Measurements from ENCODE around the gene CATSPERZ.
A peak's percentile ranks its signal among the peaks of the same experiment; 100 is the strongest.

CATSPERZ gene

DNA sequence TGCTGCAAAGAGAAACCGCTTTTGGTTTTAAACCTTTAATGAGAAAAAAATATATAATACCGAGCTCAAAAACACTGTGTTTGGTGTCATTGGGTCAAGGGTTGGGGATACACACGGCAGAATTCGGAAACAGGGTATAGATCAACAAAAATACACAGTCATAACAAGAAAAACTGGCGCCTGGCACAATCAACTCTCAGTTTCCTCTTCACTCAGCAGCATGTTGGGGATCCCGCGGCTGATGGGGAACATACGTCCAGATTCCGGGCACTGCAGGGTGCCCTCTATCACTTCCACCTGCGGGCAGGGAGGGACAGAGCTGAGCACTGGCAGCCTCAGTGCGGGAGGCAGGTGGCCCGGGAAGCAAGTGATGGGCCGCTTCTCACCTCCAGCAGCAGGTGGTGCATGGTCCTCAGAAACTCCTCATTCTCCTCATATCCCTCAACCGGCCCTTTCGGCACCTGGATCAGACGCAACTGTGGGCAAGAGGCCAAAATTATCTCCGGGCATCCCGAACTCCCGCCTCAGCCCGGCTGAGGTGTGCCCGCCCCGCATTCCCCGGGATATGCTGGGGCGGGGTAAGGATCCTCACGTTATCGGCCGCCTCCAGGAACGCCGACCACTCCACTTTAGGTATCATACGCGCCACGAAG is 16.6 kb downstream of the CATSPERZ start:
- TF ChIP-seq CTCF (IDR thresholded peaks at IDR 0.05; ENCODE audit: insufficient read depth, low read length, missing control alignments): no peak
- no peak for DNase-seq (ENCODE audit: low read depth, low spot score)
- POLR2A ChIA-PET: interaction anchor here (0.9 to 1.6 kb wide), 7 partner anchors 11 to 109 kb away, joined by 3 to 12 read pairs (median 4); partner anchors contain the start of genes ESRRA and PPP1R14B
- CTCF ChIA-PET: interaction anchor here (0.9 to 10.4 kb wide), 8 partner anchors 12 to 168 kb away, joined by 3 to 111 read pairs (median 11); partner anchors contain the start of genes CATSPERZ and ESRRA
- peak overlapping the region; percentile 96 for H3K4me3 ChIP-seq (ENCODE audit: low read depth, low read length)

GRCh38 chr11:64317325-64317960 is 17.3 kb downstream of the CATSPERZ start, which contains the start of gene TRMT112:
Gene TRMT112 (minus strand): TSS chr11:64317559. CDS start chr11:64317526, 33 bp downstream.
- peak within 1 kb of the TSS; percentile 96 for H3K4me3 ChIP-seq (ENCODE audit: low read depth, low read length)
- POLR2A ChIA-PET: interaction anchor here (0.6 to 1.6 kb wide), 19 partner anchors 9 to 1501 kb away, joined by 3 to 14 read pairs (median 4); partner anchors contain the start of genes ESRRA, GPR137, PPP1R14B and STIP1
- DNase-seq (ENCODE audit: low read depth, low spot score): peak; percentile 90
- TF ChIP-seq CTCF (IDR thresholded peaks at IDR 0.05; ENCODE audit: insufficient read depth, low read length, missing control alignments): no peak
- CTCF ChIA-PET: interaction anchor here (0.6 to 10.4 kb wide), 16 partner anchors 8 to 317 kb away, joined by 3 to 111 read pairs (median 4); partner anchors contain the start of genes CATSPERZ, ESRRA and RPS6KA4

- TF ChIP-seq CTCF (IDR thresholded peaks at IDR 0.05; ENCODE audit: insufficient read depth, low read length, missing control alignments): peak; percentile 50
- peak; percentile 59 for DNase-seq (ENCODE audit: low read depth, low spot score)
- peak within 1 kb of the TSS; percentile 96 for H3K4me3 ChIP-seq (ENCODE audit: low read depth, low read length)
- ChIA-PET CTCF (interaction anchor here (0.6 to 10.4 kb wide), 16 partner anchors 9 to 317 kb away, joined by 3 to 111 read pairs (median 4); partner anchors contain the start of genes CATSPERZ, ESRRA and RPS6KA4), POLR2A (interaction anchor here (0.6 to 1.6 kb wide), 19 partner anchors 9 to 1502 kb away, joined by 3 to 14 read pairs (median 4); partner anchors contain the start of genes ESRRA, GPR137, PPP1R14B and STIP1)
These were observed 18.0 kb downstream of the CATSPERZ start, which contains the start of gene PRDX5 for GRCh38 chr11:64317961-64318765. Gene PRDX5 (plus strand): TSS chr11:64318121. CDS start chr11:64318216, 95 bp downstream.

GRCh38 chr11:64318766-64319761 is 18.9 kb downstream of the CATSPERZ start:
- ChIA-PET POLR2A (no interaction called here), CTCF (interaction anchor here (1.3 to 10.4 kb wide), 6 partner anchors 13 to 318 kb away, joined by 3 to 111 read pairs (median 5); partner anchors contain the start of genes CATSPERZ and ESRRA)

More at GRCh38 chr11:64318766-64319761, 18.9 kb downstream of the CATSPERZ start:
- H3K4me3 ChIP-seq (ENCODE audit: low read depth, low read length): peak overlapping the region; percentile 96
- no peak for TF ChIP-seq CTCF (IDR thresholded peaks at IDR 0.05; ENCODE audit: insufficient read depth, low read length, missing control alignments)
- no peak for DNase-seq (ENCODE audit: low read depth, low spot score)

All from AG04449 (cell line).